K562 (cell line): ENCODE data around the gene GIT2. TPM values are rescaled to one million over a fixed set of nuclear protein-coding genes. Genes with fewer than 3 reads are reported as not detected.
A peak's percentile ranks its signal among the peaks of the same experiment; 100 is the strongest.

Experiments
- BCOR ChIP-seq: fragments of 450-650 bp; IDR thresholded peaks from 2 replicates; pipeline ENCODE4 v1.6.1; 2016
- CREBBP ChIP-seq: IDR thresholded peaks from one replicate; pipeline ENCODE4 v1.6.1; 2012; ENCODE audit warnings: low read depth, mild to moderate bottlenecking, control low read depth, inconsistent platforms, low read length
- E2F6 ChIP-seq, 2 experiments: IDR thresholded peaks; 2 replicates each; pipeline ENCODE4 v1.6.1; 2011; ENCODE audit warnings: borderline replicate concordance in 1 of 2, control low read depth in 1 of 2, low read depth in 1 of 2, low read length in 1 of 2, mild to moderate bottlenecking in 1 of 2, mixed read lengths in 1 of 2, moderate library complexity in 1 of 2; ENCODE audit not compliant: insufficient read depth in 1 of 2, insufficient read length in 1 of 2, poor library complexity in 1 of 2, severe bottlenecking in 1 of 2; ENCODE audit errors: extremely low read depth in 1 of 2
- ELF4 ChIP-seq: fragments of 450-650 bp; formaldehyde crosslinking; IDR thresholded peaks from 2 replicates; pipeline ENCODE4 v1.4.0; 2022; ENCODE audit warnings: missing genetic modification characterization
- ILF3 ChIP-seq: fragments of 450-650 bp; IDR thresholded peaks from 2 replicates; pipeline ENCODE4 v1.6.1; 2018; ENCODE audit warnings: antibody characterized with exemption, mild to moderate bottlenecking, moderate library complexity, borderline replicate concordance
- KDM4B ChIP-seq, 2 experiments: fragments of 450-650 bp in 1 of 2; sonication (generic) in 1 of 2; IDR thresholded peaks; 2 replicates each; pipeline ENCODE4 v1.6.1; 2016 to 2017; ENCODE audit warnings: borderline replicate concordance in 2 of 2, antibody characterized with exemption in 1 of 2, low read depth in 1 of 2, mild to moderate bottlenecking in 1 of 2
- MED1 ChIP-seq: sonication (generic); formaldehyde crosslinking; IDR thresholded peaks from 2 replicates; pipeline ENCODE4 v1.8.1; 2023; ENCODE audit warnings: missing genetic modification reagents, borderline replicate concordance
- MEF2A ChIP-seq: IDR thresholded peaks from 2 replicates; pipeline ENCODE4 v1.6.1; 2011; ENCODE audit warnings: low read depth, mild to moderate bottlenecking, low read length, moderate library complexity; ENCODE audit not compliant: control insufficient read depth
- MTF1 ChIP-seq: fragments of 250-450 bp; sonication (Bioruptor Pico); IDR thresholded peaks from 2 replicates; pipeline ENCODE4 v1.9.0; 2021; ENCODE audit warnings: moderate library complexity, mild to moderate bottlenecking, inconsistent platforms, borderline replicate concordance
- NELFE ChIP-seq: IDR thresholded peaks from 2 replicates; pipeline ENCODE4 v1.6.1; 2011; ENCODE audit warnings: mild to moderate bottlenecking; ENCODE audit not compliant: insufficient read depth, insufficient read length
- NFIX ChIP-seq: fragments of 250-450 bp; sonication (Bioruptor Pico); IDR thresholded peaks from 2 replicates; pipeline ENCODE4 v1.4.0; 2020; ENCODE audit warnings: low read depth, mild to moderate bottlenecking, moderate library complexity
- NR0B1 ChIP-seq: fragments of 450-650 bp; IDR thresholded peaks from one replicate; pipeline ENCODE4 v1.6.1; 2018; ENCODE audit warnings: mild to moderate bottlenecking, moderate library complexity; ENCODE audit not compliant: partially characterized antibody
- NR2C1 ChIP-seq, 2 experiments: fragments of 450-650 bp; IDR thresholded peaks; 2 replicates each; pipeline ENCODE4 v1.6.1; 2017; ENCODE audit warnings: mild to moderate bottlenecking in 2 of 2, antibody characterized with exemption in 1 of 2, inconsistent platforms in 1 of 2, missing compliant biosample characterization in 1 of 2, missing genetic modification characterization in 1 of 2
- POLR2AphosphoS5 ChIP-seq: IDR thresholded peaks from 2 replicates; pipeline ENCODE4 v1.6.1; 2011; ENCODE audit warnings: mild to moderate bottlenecking, low read depth, low read length, moderate library complexity; ENCODE audit not compliant: control insufficient read depth, insufficient read depth
- PTTG1 ChIP-seq: fragments of 450-650 bp; IDR thresholded peaks from 2 replicates; pipeline ENCODE4 v1.6.1; 2016; ENCODE audit warnings: low read depth, mild to moderate bottlenecking, missing genetic modification characterization, missing compliant biosample characterization
- RAD51 ChIP-seq: fragments of 450-650 bp; IDR thresholded peaks from 2 replicates; pipeline ENCODE4 v1.7.1; 2016; ENCODE audit warnings: low read depth, mild to moderate bottlenecking, borderline replicate concordance
- RBM39 ChIP-seq: fragments of 200-400 bp; formaldehyde crosslinking; optimal IDR thresholded peaks from 2 replicates; pipeline ENCODE3; 2018; ENCODE audit warnings: low read depth, low read length
- TAL1 ChIP-seq: fragments of 450-650 bp; IDR thresholded peaks from 2 replicates; pipeline ENCODE4 v1.6.1; 2016; ENCODE audit warnings: mild to moderate bottlenecking
- TARDBP ChIP-seq: fragments of 450-650 bp; IDR thresholded peaks from 2 replicates; pipeline ENCODE4 v1.6.1; 2016
- ZNF695 ChIP-seq: fragments of 450-650 bp; formaldehyde crosslinking; IDR thresholded peaks from 2 replicates; pipeline ENCODE4 v1.4.0; 2020; ENCODE audit warnings: mild to moderate bottlenecking, moderate library complexity
- polyA plus RNA-seq, 8 experiments: library from polyadenylated mRNA; depleted of rRNA in 4 of 8; stranded (reverse) in 5 of 8; unstranded in 3 of 8; fragments of >200 nt; fragmentation: Nextera tagmentation in 2 of 8; fragmentation: Illumina TruSeq in 1 of 8; extraction: Ambion mirVana in 2 of 8; extraction: Trizol in 1 of 8; gene quantifications; 2 replicates each; pipeline versions ENCODE4 v1.2.1 to v1.2.3, GENCODE V29; 2011 to 2014; ENCODE audit warnings: inconsistent platforms in 1 of 8, missing spikeins in 1 of 8
- total RNA-seq, 7 experiments: library from RNA; depleted of rRNA in 6 of 7; stranded (reverse); fragments of >200 nt in 6 of 7; fragmentation: Illumina TruSeq in 2 of 7; extraction: Trizol in 2 of 7; gene quantifications; 2 replicates each; pipeline versions ENCODE4 v1.2.1 to v1.2.3, GENCODE V29; 2011 to 2021; ENCODE audit warnings: low replicate concordance in 1 of 7
- TF ChIP-seq, protein P1 (sequence below): fragments of 450-650 bp; IDR thresholded peaks from 2 replicates; pipeline ENCODE4 v1.6.1; 2016; ENCODE audit warnings: low read depth, mild to moderate bottlenecking, moderate library complexity
- TF ChIP-seq, protein P2 (sequence below): fragments of 450-650 bp; formaldehyde crosslinking; IDR thresholded peaks from 2 replicates; pipeline ENCODE4 v1.4.0; 2020; ENCODE audit warnings: mild to moderate bottlenecking, mixed read lengths

GIT2 gene
- total and polyA plus RNA-seq, 9 of the 15 experiments (the other 6 are each of a cell fraction or from before 2014, with no cell fraction given), result 4.0 to 30.4 (median 23.5) TPM

- TF ChIP-seq, protein P1, sequence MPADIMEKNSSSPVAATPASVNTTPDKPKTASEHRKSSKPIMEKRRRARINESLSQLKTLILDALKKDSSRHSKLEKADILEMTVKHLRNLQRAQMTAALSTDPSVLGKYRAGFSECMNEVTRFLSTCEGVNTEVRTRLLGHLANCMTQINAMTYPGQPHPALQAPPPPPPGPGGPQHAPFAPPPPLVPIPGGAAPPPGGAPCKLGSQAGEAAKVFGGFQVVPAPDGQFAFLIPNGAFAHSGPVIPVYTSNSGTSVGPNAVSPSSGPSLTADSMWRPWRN, result no peak
- TF ChIP-seq NR2C1 (IDR thresholded peaks at IDR 0.05) (no peak), NR2C1 (tag; IDR thresholded peaks at IDR 0.05) (no peak), MEF2A (no peak), POLR2AphosphoS5 (peak; percentile 73), ILF3 (no peak), NELFE (no peak), ELF4 (CRISPR knock-in tag) (no peak), NFIX (CRISPR knock-in tag) (no peak), CREBBP (no peak), TAL1 (no peak), TARDBP (peak; percentile 71; the same call in 1 of the 2 replicates), ZNF695 (CRISPR knock-in tag) (no peak), RAD51 (no peak), PTTG1 (tag) (no peak), KDM4B (IDR thresholded peaks at IDR 0.05; ENCODE audit: borderline replicate concordance in 2 of 2, low read depth in 1 of 2) (no peak), BCOR (peak; percentile 61), E2F6 (IDR thresholded peaks at IDR 0.05; ENCODE audit: borderline replicate concordance in 1 of 2, extremely low read depth in 1 of 2, insufficient read depth in 1 of 2, insufficient read length in 1 of 2, low read depth in 1 of 2, low read length in 1 of 2, poor library complexity in 1 of 2, severe bottlenecking in 1 of 2) (peak; percentile 80 to 94), MED1 (CRISPR knock-in tag) (no peak), NR0B1 (no peak), MTF1 (no peak), RBM39 (peak; percentile 9)
- TF ChIP-seq, protein P2, sequence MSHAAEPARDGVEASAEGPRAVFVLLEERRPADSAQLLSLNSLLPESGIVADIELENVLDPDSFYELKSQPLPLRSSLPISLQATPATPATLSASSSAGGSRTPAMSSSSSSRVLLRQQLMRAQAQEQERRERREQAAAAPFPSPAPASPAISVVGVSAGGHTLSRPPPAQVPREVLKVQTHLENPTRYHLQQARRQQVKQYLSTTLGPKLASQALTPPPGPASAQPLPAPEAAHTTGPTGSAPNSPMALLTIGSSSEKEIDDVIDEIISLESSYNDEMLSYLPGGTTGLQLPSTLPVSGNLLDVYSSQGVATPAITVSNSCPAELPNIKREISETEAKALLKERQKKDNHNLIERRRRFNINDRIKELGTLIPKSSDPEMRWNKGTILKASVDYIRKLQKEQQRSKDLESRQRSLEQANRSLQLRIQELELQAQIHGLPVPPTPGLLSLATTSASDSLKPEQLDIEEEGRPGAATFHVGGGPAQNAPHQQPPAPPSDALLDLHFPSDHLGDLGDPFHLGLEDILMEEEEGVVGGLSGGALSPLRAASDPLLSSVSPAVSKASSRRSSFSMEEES (CRISPR knock-in tag), result no peak
Observed at GRCh38 chr12:109899783-109900751, 96.1 kb downstream of the GIT2 start, which contains the start of gene TCHP (continued).
